GM15510 (cell line): Measurements from ENCODE around the gene PRR5L.

Source experiments
- POLR2A ChIP-seq: IDR thresholded peaks from 3 replicates; pipeline ENCODE4 v1.6.1; 2011; ENCODE audit warnings: borderline replicate concordance; ENCODE audit not compliant: insufficient read length; ENCODE audit errors: extremely low read depth

PRR5L gene

DNA sequence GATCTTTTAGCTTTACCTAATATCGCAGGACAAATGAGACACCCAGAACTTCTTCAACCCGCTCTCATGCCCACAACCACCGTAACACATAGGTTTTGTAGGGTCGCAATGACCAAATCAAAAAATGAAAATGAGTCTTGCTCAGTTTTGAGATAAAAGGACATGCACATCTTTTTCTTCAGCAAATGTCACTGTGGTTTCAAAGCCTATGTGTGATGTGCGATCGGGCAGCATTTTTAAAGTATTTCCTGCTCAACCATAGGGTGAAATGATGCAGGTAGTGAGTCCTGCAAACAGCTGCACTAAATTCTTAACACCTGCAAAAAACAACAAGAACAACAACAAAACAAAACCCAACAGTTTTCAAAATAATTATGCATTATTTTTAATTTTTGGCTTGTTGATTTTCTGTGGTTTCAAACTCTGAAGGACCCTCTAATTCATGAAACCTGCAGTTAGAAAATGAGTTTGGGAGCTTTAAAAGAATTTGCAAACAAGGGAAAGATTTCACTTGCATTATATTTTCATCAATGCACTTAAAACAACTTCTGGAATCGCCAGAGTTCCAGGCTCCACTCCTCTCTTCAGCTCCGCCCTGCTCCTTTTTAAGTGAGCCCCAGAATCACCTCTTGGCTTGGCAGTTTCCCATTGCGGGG, 79.4 kb downstream of the PRR5L start:
- no peak for TF ChIP-seq POLR2A

DNA sequence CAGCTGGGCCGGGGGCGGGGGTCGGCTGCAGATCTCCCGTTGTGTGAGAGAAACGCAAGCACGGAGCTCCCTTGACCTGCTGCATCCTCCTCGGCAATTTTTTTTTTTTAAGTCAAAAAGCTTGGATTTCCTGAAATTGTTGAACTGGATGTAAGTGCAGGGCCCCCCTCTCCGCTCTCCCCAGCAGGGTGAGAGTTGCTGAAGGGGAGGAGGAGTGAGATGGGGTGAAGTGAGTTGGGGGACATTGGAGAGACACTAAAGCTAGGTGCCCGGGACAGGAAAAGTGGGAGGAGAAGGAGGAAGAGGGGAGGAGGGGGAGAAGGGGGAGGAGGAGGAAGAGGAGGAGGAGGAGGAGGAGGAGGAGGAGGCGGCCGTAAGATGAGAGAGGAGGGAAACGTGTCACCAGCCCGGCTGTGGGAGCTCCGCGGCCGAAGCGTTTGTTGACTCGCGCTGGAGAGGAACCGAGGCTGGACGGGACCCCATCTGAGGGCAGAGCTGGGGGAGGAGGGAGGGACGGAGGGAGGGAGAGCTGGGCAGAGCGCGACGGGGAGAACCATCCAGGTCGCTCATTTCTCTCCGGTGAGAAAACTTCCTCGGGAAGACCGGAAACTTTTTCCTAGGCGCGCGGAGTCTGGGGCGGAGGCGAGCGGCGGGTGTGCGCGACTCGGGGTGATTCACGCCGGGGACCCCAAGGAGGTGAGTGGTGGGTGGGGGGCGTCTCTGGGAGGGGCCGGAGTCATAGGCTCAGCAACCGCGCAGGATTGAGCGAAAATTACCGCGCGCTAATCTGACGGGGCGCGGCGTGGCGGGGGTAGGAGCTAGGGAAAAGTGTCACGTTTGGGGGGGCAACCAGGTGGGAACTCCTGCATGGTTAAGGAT, 80.2 kb downstream of the PRR5L start:
- no peak for TF ChIP-seq POLR2A

DNA sequence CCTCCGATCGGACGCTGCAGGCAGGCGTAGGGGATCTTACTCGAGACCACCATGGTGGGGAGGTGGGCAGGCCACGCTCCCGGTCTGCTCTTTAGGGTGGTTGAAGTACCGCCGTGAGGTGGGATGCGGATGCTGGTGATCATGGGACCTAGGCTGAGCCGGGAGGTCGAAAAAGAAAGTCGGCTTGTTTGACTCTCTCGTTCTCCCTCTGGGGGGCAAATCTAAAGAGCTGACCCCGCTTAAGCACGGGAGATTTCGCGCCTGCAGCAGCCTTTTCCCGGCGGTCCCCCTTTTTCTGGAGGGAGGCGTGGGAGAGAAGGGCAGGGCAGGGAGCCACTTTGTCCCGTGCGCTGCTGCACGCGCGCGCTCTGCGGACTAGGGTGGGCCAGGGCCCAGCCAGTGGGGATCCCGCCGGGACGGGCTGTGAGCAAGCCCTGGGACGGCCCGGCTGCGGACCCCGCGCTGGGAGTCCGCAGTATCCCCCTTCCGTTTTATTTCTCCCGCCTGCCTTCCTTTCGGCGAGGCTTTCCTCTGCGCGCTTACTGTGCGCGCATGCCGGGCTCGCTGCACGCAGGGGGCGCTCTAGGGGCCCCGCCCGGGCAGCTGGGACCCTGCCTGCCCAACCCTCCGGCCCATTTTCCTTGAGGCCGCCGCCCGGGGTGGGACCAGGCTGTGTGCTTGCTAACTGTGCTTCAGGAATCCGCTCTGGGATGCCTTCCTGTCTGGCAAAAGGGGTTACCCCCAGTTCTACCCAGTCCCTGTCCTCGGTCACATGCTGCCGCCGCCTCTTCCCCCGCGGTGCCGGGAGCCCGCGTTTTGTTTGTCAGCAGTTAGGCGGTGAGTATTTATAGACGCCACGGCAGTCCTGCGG, 81.0 kb downstream of the PRR5L start:
- no peak for TF ChIP-seq POLR2A

DNA sequence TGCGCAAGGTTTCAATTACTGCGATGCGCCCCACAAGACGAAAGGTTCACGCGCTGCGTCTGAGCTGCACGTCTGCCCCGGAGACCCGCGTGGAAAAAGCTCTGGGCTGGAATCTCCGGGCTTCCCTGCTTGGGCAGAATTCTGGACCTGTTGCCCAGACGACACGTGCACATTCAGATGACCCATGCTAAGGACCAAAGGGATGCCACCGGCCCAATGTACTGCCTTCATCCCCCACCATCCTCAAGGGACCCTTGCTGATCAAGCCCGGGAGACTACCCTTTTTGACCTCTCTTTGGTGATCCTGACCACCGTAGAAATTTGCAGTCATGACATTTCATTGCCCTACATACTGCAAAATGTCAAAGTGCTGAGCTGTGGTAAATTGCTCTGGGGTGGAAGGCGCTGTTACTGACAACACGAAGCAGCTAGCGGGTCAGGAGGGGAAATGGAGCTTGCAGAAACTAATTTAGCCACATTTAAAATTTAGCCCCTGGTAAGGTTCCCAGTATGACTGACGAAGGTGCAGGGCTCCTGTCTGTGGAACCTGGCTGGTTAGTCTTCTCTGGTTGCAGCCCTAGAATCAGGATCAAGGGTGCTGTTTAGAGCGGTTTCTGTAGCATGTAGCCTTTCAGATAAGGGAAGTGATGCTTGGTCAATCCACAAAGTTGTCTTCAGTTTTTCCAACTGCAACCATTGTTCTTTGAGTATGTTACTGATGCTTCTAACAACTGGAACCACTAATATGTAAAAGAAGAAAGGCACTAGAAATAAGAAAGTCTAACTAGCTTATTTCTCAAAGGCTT, 81.9 kb downstream of the PRR5L start:
- TF ChIP-seq POLR2A = no peak

DNA sequence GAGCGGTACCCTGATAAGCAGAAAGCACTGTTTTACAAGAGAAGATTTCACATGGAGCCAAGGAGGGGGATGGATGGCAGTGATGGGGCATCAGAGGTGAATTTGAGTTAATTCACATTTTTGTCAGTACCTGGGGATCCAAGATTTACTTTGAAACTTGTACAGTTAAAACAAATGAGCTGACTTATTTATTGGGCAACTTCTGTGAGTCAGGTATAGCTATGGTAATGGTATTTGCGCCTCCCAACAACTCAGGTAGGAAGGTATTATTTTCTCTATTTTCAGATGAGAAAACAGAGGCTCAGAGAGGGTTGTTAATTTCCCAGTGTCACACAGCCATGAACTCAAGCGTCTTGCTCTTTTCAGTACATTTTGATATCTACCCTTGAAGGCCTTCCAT, 83.6 kb downstream of the PRR5L start:
- no peak for TF ChIP-seq POLR2A

DNA sequence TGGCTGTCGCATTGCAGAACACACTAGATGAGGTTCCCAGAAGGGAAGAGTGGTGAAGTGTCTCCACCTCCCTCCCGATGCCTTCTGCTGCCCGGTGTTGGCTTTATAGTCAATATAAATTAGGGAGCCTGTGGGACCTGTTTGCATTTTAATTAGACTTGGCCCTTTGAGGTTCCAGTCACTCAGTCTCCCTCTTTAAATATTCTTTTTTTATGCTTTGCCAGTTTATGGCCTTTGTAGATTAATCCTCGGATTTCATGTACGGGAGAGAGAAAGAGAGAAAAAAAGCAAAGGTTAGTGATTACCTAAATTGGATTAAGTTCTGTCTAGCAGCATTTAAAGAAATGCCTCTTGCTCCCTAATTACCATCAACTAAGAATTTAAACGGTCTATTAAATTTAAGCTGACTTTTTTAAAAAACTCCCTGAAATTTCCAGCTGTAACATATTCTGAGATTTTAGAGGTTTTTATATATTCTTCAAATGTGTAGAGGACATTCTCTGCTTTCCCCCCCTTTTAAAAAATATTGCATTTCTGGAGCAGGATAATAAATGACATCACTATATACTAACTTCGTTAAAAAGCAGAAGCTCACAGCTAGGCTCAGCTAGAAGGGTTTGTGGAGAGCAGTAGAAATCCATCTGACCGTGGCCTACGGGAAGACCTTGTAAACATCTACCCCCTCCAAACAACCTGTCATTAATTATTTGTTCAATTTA, 84.4 kb downstream of the PRR5L start:
- no peak for TF ChIP-seq POLR2A

DNA sequence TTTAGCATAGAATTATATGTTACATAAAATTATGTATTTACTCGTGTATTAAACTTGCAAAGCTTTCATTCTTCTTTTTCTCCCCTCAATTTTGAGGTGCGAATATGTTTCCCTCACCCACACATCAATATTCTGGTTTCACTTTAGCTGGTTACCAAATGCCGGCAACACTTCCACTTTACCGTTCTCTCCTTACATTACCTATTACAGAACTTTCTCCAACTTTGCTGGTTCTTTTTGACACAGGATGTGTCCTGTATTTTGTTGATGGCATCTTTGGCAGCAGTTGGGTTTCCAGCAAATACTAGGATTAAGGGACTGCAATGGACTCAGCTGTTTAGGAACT, 84.9 kb downstream of the PRR5L start:
- no peak for TF ChIP-seq POLR2A

DNA sequence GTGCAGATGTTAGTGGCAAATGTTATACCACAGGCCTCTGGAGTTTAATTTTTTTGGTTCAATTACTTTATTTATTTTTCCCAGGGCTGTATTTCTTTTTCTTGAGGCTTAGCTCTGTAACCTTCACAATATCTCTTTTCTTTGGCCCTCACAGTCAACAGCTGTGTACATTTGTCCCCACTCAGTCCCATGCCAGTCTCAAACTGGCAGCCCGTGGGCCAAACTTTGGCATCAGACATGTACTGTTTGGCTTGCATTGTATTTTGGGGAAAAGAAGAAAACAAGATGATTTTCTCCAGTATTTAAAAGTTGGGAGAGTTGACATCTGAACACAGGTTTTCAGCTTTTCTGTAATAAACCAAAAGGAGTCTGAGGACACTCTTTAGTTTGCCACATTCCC, 87.1 kb downstream of the PRR5L start:
- TF ChIP-seq POLR2A = no peak

DNA sequence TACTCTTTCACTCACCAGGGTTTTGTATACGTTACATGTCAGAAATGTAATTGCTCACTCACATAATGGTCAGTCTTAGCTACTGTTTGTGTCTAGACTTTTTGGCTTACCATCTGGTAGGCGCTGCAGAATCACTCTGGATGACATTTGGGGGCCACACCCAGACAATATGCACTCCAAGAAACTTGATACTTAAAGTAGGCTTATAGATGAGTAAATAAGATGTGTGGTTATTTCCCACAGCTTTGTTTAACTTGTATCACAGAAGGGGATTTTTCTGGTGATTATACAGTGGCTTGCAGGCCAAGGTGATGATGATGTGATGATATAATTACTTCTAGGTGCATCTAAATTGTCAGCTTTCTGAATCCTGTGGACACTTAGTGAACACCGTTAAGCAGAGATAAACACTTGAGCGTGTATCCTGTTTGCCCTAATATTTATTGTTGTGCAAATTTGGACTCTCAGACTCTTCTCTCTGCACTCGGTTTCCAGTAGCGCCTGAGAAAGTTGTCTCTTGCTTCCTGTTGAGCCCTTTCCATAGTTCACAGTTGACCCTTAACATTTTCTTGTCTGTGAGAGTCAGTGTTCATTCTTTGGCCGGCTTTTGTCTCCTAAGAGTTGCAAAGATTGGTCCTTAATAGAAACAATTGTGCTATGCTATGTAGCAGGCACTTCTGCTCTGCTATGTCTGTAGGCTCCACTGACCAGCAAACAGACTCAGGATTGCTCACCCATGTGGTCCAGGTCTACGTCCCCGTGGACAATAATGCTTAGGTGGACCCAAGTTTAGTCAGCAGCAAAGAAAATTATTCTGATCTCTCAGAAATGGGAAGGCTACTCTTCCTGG, 89.3 kb downstream of the PRR5L start:
- TF ChIP-seq POLR2A = no peak

DNA sequence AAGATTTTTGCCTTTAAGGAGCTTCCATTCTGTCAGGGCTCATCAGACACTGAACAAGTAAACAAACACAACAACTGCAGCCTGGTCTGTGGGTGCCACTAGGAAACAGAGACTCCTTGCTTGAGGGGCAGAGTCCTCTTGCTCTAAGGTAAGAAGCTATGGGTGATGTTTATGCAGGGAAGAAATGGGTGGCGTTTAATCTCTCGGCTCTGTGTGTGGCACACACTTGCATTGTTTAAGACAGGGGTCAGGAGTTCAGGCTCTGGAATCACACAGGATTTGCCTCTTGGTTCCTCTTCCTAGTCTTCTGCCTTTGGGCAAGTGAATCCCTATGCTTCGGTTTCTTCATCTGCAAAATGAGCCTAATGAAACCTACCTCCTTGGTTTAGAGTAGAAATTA, 90.3 kb downstream of the PRR5L start:
- no peak for TF ChIP-seq POLR2A

DNA sequence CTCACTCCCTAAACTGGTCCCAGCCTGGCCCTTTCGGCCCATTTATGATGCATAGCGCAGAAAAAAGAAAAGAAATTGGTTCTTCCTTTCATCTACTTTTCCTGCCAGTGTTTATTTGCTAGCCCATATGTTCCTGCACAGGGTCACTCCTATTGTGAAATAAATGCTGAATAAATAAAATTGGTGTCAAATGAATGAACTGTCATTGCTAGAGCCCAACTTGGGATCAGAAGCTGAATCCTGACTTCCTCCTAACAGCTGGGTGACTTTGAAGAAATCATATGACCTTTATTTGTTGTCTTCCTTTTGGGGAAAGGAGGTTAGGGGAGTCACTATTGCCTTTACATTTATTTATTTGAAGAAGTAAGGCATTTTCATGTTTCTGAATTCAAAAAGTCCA, 92.0 kb downstream of the PRR5L start:
- TF ChIP-seq POLR2A = no peak

DNA sequence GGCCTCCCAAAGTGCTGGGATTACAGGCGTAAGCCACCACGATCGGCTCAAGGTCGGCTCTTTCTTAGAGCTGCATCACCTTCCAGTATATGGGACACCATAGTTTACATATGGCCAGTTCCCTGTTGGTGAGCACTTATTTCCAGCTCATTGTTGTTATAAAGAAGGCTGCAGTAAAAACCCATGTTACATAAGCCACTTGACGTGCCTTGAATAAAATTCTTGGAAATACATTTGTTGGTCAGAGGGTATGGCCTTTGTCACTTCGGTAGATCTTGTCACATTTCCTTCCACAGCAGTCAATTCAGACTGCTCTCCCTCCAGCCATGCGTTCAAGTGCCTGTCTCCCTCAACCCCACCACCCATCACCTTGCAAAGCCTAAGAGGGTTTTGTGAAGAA, 92.9 kb downstream of the PRR5L start:
- TF ChIP-seq POLR2A = no peak

DNA sequence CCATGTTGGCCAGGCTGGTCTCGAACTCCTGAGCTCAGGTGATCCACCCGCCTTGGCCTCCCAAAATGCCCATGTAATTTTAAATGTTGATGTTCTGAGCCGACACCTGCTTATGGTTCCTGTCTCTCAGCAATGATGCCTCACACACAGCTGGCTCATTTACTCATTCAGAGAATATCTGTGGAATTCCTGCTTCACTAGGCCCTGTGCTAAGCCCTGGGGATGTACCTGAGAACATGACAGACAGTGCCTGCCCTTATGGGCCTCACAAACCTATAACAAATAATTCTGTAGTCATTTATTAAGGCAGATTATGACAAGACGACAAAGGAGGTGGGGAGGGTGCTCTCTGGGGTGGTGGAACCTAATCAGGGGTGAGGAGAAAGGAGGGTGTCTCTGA, 93.7 kb downstream of the PRR5L start:
- no peak for TF ChIP-seq POLR2A
